HCT116 (cell line): Measurements from ENCODE around the gene DYDC1. TPM values are rescaled to one million over a fixed set of nuclear protein-coding genes. Genes with fewer than 3 reads are reported as not detected.
"Not testable (repeated sequence)": the region's sequence is repeated elsewhere in the genome, so short reads cannot be mapped to it uniquely, and the experiment has no call there.

ENCODE experiments used
- ATAC-seq: fragments of 200-7000 bp; cut with Tn5 transposase; 2 replicates; pipeline ENCODE4 v1.9.1; 2020; ENCODE audit warnings: mild to moderate bottlenecking, moderate library complexity
- BruUV-seq: library from RNA; stranded (reverse); fragments of 400-500 nt; replicated peaks from 2 replicates; lab custom pipeline; 2021; lab: Mats Ljungman, UMichigan
- CTCF ChIA-PET: fragments of 300-600 bp; sonication (Branson Sonifier 250); formaldehyde crosslinking; loops from one replicate; lab custom pipeline; 2021; ENCODE audit warnings: antibody characterized with exemption; lab: Charles Lee
- POLR2A ChIA-PET: fragments of 300-600, 350-600 bp; sonication (Branson Sonifier 250); formaldehyde crosslinking; loops from one replicate; lab custom pipeline; 2021; ENCODE audit warnings: antibody characterized with exemption; lab: Charles Lee
- RAD21 ChIA-PET, 2 experiments: fragments of 300-600 bp; sonication (Branson Sonifier 250); formaldehyde crosslinking; loops; one replicate each; lab custom pipeline; 2023; ENCODE audit warnings: low total read pairs in 2 of 2; ENCODE audit not compliant: uncharacterized antibody in 2 of 2, unreplicated experiment in 2 of 2, low non-redundant PET in 1 of 2; lab: Charles Lee
- DNase-seq: peaks from one replicate; pipeline ENCODE4 v3.0.0-alpha.2; 2010; ENCODE audit warnings: low read depth, low spot score
- H2AFZ ChIP-seq: fragments of 200-600 bp; shearing (Covaris generic), sonication (generic); 2 replicates; pipeline ENCODE4 v1.6.1; 2017; ENCODE audit warnings: low read depth, mixed run types, mixed read lengths, antibody characterized with exemption, low read length; ENCODE audit not compliant: poor library complexity, severe bottlenecking
- H3K27ac ChIP-seq: 2 replicates; pipeline ENCODE4 v1.5.1; 2012; ENCODE audit warnings: low read depth, low read length
- H3K27me3 ChIP-seq: fragments of 200-600 bp; sonication (generic); 2 replicates; pipeline ENCODE4 v1.6.1; 2016; ENCODE audit warnings: mixed run types, low read length, mixed read lengths; ENCODE audit not compliant: insufficient read depth
- H3K36me3 ChIP-seq, 2 experiments: fragments of 200-500 bp in 1 of 2; fragments of 200-600 bp in 1 of 2; sonication (Bioruptor generic) in 1 of 2; sonication (generic) in 1 of 2; 2 replicates each; pipeline versions ENCODE4 v1.5.1 to v1.6.1; 2014 to 2016; ENCODE audit warnings: low read length in 2 of 2, inconsistent platforms in 1 of 2, mixed read lengths in 1 of 2, mixed run types in 1 of 2; ENCODE audit not compliant: insufficient read depth in 2 of 2, control insufficient read depth in 1 of 2
- H3K4me1 ChIP-seq, 2 experiments: fragments of 200-600 bp in 1 of 2; sonication (generic) in 1 of 2; 2 replicates each; pipeline versions ENCODE4 v1.5.1 to v1.6.1; 2012 to 2017; ENCODE audit warnings: low read length in 2 of 2, inconsistent platforms in 1 of 2, mild to moderate bottlenecking in 1 of 2, mixed read lengths in 1 of 2, mixed run types in 1 of 2, moderate library complexity in 1 of 2; ENCODE audit not compliant: insufficient read depth in 2 of 2, control insufficient read depth in 1 of 2
- H3K4me2 ChIP-seq: fragments of 200-600 bp; sonication (generic); 2 replicates; pipeline ENCODE4 v1.6.1; 2017; ENCODE audit warnings: mixed run types, low read length, mixed read lengths
- H3K4me3 ChIP-seq, 2 experiments: fragments of 200-600 bp in 1 of 2; sonication (generic) in 1 of 2; replicated peaks in 1 of 2; 2 replicates each; pipeline ENCODE4 v1.5.1; 2011 to 2016; ENCODE audit warnings: low read length in 2 of 2, control low read depth in 1 of 2, low read depth in 1 of 2, mild to moderate bottlenecking in 1 of 2, mixed read lengths in 1 of 2, mixed run types in 1 of 2
- H3K79me2 ChIP-seq: fragments of 200-600 bp; sonication (generic); 2 replicates; pipeline ENCODE4 v1.6.1; 2017; ENCODE audit warnings: mild to moderate bottlenecking, mixed run types, low read length, moderate library complexity, mixed read lengths; ENCODE audit not compliant: insufficient read depth
- H3K9ac ChIP-seq: fragments of 200-600 bp; sonication (generic); 2 replicates; pipeline ENCODE4 v1.6.1; 2016; ENCODE audit warnings: low read length, mixed read lengths
- H3K9me2 ChIP-seq: fragments of 200-600 bp; sonication (generic), shearing (Covaris generic); 2 replicates; pipeline ENCODE4 v1.6.1; 2017; ENCODE audit warnings: mixed run types, mild to moderate bottlenecking, moderate library complexity; ENCODE audit not compliant: insufficient read depth
- H3K9me3 ChIP-seq, 2 experiments: fragments of 200-500 bp in 1 of 2; fragments of 200-600 bp in 1 of 2; sonication (Bioruptor generic) in 1 of 2; sonication (generic) in 1 of 2; 2 replicates each; pipeline ENCODE4 v1.6.1; 2014 to 2017; ENCODE audit warnings: low read length in 2 of 2, mixed read lengths in 2 of 2, inconsistent platforms in 1 of 2, low read depth in 1 of 2, mild to moderate bottlenecking in 1 of 2, mixed run types in 1 of 2, moderate library complexity in 1 of 2; ENCODE audit not compliant: control insufficient read depth in 1 of 2, insufficient read depth in 1 of 2
- H4K20me1 ChIP-seq: fragments of 200-600 bp; sonication (generic), shearing (Covaris generic); 2 replicates; pipeline ENCODE4 v1.6.1; 2017; ENCODE audit warnings: mixed run types, mild to moderate bottlenecking, moderate library complexity; ENCODE audit not compliant: insufficient read depth
- CBX3 ChIP-seq: IDR thresholded peaks from 2 replicates; pipeline ENCODE4 v1.6.1; 2012; ENCODE audit warnings: low read depth
- CEBPB ChIP-seq: IDR thresholded peaks from 2 replicates; pipeline ENCODE4 v1.6.1; 2012; ENCODE audit warnings: low read depth
- CTCF ChIP-seq, 3 experiments: fragments of 200-600 bp in 1 of 3; sonication (generic) in 1 of 3; IDR thresholded peaks in 2 of 3; conservative IDR thresholded peaks in 1 of 3; 2 replicates each; pipeline ENCODE4 v1.5.1; 2012 to 2017; ENCODE audit warnings: low read depth in 2 of 3, low read length in 2 of 3, antibody characterized with exemption in 1 of 3, borderline replicate concordance in 1 of 3, control low read depth in 1 of 3, mild to moderate bottlenecking in 1 of 3, mixed read lengths in 1 of 3, mixed run types in 1 of 3, moderate library complexity in 1 of 3; ENCODE audit not compliant: insufficient read depth in 1 of 3
- SIN3A ChIP-seq: IDR thresholded peaks from 2 replicates; pipeline ENCODE4 v1.6.1; 2012; ENCODE audit warnings: low read depth
- SP1 ChIP-seq: IDR thresholded peaks from 2 replicates; pipeline ENCODE4 v1.6.1; 2012; ENCODE audit warnings: low read depth
- SRF ChIP-seq: IDR thresholded peaks from 2 replicates; pipeline ENCODE4 v1.6.1; 2012; ENCODE audit warnings: low read depth
- TCF7L2 ChIP-seq: IDR thresholded peaks from 2 replicates; pipeline ENCODE4 v1.7.0; 2011; ENCODE audit warnings: borderline replicate concordance, inconsistent platforms; ENCODE audit not compliant: insufficient read depth, insufficient read length; ENCODE audit errors: extremely low read depth
- ZBTB33 ChIP-seq: IDR thresholded peaks from 2 replicates; pipeline ENCODE4 v1.6.1; 2011; ENCODE audit warnings: mild to moderate bottlenecking, low read length, moderate library complexity; ENCODE audit not compliant: insufficient replicate concordance; ENCODE audit errors: extremely low read depth
- ZNF274 ChIP-seq: fragments of 200-500 bp; sonication (Bioruptor generic); IDR thresholded peaks from 2 replicates; pipeline ENCODE4 v1.6.1; 2014; ENCODE audit warnings: mild to moderate bottlenecking, low read depth, low read length, inconsistent platforms
- intact Hi-C: fragments of 100-400 bp; cut with micrococcal nuclease; formaldehyde crosslinking; loops from 2 replicates; pipeline ENCODE4 v1.10.0; 2022
- total RNA-seq: library from RNA; stranded (reverse); gene quantifications from one replicate; pipeline ENCODE4 v1.2.1, GENCODE V29; 2021; ENCODE audit not compliant: unreplicated experiment

DYDC1 gene
- total RNA-seq, 1 experiment from 2014 or later: not detected

GRCh38 chr10:80315391-80315790 is 41.2 kb downstream of the DYDC1 start:
- no peak for ATAC-seq
- H3K4me3 ChIP-seq: no peak overlapping the region

GRCh38 chr10:80313523-80313922 is 43.0 kb downstream of the DYDC1 start:
- ChIA-PET RAD21 (no interaction called here), POLR2A (no interaction called here)
- H3K27me3 ChIP-seq: no peaks in the 10 kb centered on the region
- H3K9ac ChIP-seq: no peak overlapping the region
- H3K4me3 ChIP-seq: no peak overlapping the region
- no peak for ATAC-seq
- H4K20me1 ChIP-seq: no peaks in the 10 kb centered on the region
- no peaks in the 10 kb centered on the region for H3K9me3 ChIP-seq
- no peaks in the 10 kb centered on the region for H3K79me2 ChIP-seq
- BruUV-seq: no TSS peak
- TF ChIP-seq ZNF274: no peak
- no peak for TF ChIP-seq SRF
- TF ChIP-seq CBX3: no peak
- TF ChIP-seq CEBPB: no peak
- TF ChIP-seq CTCF (IDR thresholded peaks at IDR 0.05 in 2 of 3, conservative IDR thresholded peaks at IDR 0.05 in 1 of 3; ENCODE audit: borderline replicate concordance in 1 of 3, insufficient read depth in 1 of 3, low read depth in 2 of 3, low read length in 2 of 3): no peak
- no peak for TF ChIP-seq TCF7L2
- no peak for TF ChIP-seq SIN3A
- TF ChIP-seq SP1: no peak
- TF ChIP-seq, all 23 proteins: peak for 0
- no peak overlapping the region for H3K4me2 ChIP-seq
- H3K9me2 ChIP-seq: no peaks in the 10 kb centered on the region
- intact Hi-C loops: no loop called here
- CTCF ChIA-PET: no interaction called here
- no peak for DNase-seq
- no peak overlapping the region for H2AFZ ChIP-seq
- H3K4me1 ChIP-seq: no peaks in the 10 kb centered on the region
- no peak overlapping the region for H3K27ac ChIP-seq
- H3K36me3 ChIP-seq: no peaks in the 10 kb centered on the region

More at GRCh38 chr10:80315391-80315790, 41.2 kb downstream of the DYDC1 start:
- H2AFZ ChIP-seq: no peak overlapping the region
- no peak for DNase-seq
- no peak overlapping the region for H3K27ac ChIP-seq
- ChIA-PET CTCF (no interaction called here), RAD21 (no interaction called here), POLR2A (no interaction called here)
- no peaks in the 10 kb centered on the region for H3K9me2 ChIP-seq
- H3K36me3 ChIP-seq: no peaks in the 10 kb centered on the region
- no peaks in the 10 kb centered on the region for H3K79me2 ChIP-seq
- H4K20me1 ChIP-seq: no peaks in the 10 kb centered on the region
- no peaks in the 10 kb centered on the region for H3K27me3 ChIP-seq
- H3K9me3 ChIP-seq: no peaks in the 10 kb centered on the region
- BruUV-seq: no TSS peak
- no peak overlapping the region for H3K9ac ChIP-seq
- no peaks in the 10 kb centered on the region for H3K4me1 ChIP-seq
- intact Hi-C loops: no loop called here
- TF ChIP-seq ZNF274: no peak
- no peak for TF ChIP-seq CEBPB
- no peak for TF ChIP-seq ZBTB33
- TF ChIP-seq, all 23 proteins: peak for 0
- no peak overlapping the region for H3K4me2 ChIP-seq

GRCh38 chr10:80305989-80306388 is 50.6 kb downstream of the DYDC1 start:
- H2AFZ ChIP-seq, RAD21 ChIA-PET, ATAC-seq, H3K4me2 ChIP-seq, BruUV-seq, H3K9ac ChIP-seq, DNase-seq, H3K27me3 ChIP-seq, H3K9me3 ChIP-seq, intact Hi-C loops, CTCF ChIA-PET, H3K79me2 ChIP-seq, H3K4me3 ChIP-seq, H3K4me1 ChIP-seq, H3K9me2 ChIP-seq, H3K36me3 ChIP-seq, H4K20me1 ChIP-seq, POLR2A ChIA-PET, H3K27ac ChIP-seq: not testable (repeated sequence)
